GM21529 (cell line): ENCODE results near the gene ANKRD60.

Source experiments
- ATAC-seq: cut with Tn5 transposase; IDR thresholded peaks from one replicate; pipeline ENCODE4 v1.9.1; 2021; ENCODE audit not compliant: unreplicated experiment

The ANKRD60 gene

DNA sequence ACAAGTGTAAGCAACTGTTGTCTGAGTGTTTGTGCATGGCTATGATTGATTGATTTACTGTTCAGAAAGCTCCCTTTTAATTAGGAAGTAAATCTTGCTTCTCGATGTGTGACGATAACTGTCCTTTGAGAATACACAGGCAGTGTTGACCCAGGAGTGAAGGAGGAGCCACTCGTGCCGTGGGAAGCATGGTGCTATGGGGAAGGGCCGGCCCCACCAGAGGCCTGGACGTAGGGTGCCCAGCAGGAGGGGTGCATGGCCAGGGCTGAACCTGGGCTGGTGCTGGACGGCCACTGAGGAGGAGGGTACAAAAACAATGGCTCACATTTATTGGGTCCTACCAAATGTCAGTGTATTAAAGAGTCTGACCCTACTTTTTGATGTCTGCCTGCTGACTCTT is 60.7 kb downstream of the ANKRD60 start:
- no peak for ATAC-seq
